Stimulated activated CD4-positive, alpha-beta T cell treated with anti-CD3 and anti-CD28 coated beads, Interleukin-2, amount 100 ng/mL, for 48 hours (primary cell): ENCODE measurements around the gene CES4A.
"Not testable (repeated sequence)": the region's sequence is repeated elsewhere in the genome, so short reads cannot be mapped to it uniquely, and the experiment has no call there.

Experiments used
- DNase-seq, 2 donors: peaks; one replicate each; pipeline ENCODE4 v3.0.0-alpha.2; 2020

CES4A gene

DNA sequence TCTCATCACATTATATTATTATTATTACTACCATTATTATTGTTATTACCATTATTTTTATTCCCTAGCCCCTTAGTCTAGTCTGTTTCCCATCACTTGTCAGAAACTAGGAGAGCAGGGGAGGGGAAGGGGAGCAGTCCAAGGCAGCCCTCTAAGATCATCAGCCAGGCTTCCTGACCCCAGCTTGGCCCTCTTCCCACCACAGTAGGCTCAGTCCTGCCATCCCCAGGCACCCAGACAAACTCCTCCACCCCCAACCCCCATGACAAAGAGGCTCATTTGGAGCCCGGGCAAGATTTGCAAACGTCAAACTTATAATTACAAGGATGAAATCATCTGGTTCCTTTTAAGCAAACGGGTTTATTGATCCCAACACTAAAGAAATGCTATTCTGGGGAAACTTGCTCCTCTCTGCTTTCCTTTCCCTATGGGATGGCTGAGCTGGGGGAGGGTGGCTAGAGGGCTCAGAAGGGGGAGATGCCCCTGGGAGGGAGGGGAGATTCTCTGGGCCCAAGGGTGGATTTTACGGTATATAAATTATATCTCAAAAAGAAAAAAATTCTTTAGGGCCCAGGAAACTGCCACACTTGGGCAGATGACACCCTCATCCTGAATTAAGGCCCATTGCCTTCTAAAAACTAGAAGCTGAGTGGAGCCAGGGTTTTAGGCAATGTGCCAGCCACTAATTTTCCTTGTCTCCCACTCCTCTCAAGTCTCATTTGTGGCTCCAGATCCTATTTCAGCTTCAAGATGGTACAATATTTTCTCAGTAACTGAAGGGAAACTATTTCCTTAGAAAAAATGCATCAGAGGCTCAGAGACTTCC is 36.2 kb downstream of the CES4A start:
- no peak for DNase-seq

DNA sequence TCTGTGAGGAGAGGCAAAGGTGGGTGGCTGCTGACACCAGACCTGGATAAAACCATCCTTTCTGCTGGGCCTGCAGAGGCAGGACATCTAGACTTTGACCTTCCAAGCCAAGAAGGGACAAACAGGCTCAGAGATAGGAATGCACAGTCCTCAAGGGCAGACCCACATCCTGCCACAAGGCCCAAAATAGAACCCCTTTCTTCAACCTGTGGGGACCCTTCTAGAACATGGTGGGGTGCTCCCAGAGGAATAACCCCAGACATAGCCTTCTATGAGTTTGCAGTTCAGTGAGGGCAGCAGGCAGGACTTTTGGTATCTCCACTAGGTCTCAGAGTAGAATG is 36.8 kb downstream of the CES4A start:
- DNase-seq, result no peak

DNA sequence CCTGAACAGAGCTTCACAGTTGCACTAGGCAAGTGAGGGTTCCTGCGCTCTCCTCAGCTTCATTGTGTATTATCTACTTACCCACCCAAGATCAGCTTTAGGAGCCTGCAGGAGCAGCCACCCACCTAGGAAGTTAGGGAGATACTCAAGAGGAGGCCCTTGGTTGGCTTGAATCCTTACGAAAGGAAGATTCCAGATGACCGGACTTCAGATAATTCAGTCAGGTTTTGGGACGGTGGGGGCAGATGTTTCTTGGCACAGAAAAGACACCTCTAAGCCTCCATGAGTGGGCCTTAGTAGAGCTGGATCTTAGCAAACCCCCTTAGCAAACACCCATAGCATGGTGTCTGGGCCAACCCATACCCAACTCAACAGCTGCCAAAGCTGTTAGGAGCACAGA is 38.2 kb downstream of the CES4A start:
- no peak for DNase-seq

DNA sequence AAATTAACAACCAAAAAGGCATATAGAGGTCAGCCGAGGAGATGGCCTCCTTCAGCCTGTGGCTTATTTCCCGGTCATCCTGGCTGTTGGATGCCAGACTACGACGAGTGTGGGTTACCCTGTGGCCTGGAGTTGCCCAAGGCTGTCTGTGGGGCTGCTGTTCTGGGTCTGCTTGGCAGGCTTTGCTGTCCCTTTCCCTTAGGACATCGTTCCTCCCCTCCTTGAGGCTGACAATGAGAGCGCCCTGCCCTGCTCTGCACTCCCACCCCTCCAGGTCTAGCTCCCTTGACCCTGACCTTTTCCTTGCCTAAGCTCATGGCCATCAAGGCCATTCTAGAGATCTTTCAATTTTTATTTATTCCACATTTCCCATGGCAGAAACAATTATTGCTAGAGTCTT is 38.7 kb downstream of the CES4A start:
- no peak for DNase-seq

DNA sequence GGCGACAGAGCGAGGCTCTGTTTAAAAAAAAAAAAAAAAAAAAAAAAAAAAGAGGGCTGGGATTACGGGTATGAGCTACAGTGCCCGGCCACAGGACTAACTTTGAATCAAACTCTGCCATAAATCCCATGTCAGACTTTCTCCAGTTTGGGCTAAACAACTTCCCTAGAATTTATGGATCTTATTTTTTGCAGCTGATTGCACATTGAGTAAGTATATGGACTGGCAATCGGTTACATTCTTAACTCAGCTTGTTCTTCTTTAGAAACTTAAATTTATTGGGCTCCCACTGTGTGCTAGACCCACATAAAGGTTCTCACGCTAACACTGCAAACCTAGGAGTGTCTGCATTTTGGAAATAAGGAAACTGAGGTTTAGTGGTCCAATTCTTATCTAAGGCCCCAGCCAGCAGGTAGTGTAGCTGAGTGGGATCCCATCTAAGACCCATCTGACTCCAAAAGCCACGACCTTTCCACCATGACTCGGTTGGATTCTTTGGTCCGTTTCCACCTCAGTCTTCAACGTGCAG is 39.8 kb downstream of the CES4A start:
- DNase-seq, result no peak

DNA sequence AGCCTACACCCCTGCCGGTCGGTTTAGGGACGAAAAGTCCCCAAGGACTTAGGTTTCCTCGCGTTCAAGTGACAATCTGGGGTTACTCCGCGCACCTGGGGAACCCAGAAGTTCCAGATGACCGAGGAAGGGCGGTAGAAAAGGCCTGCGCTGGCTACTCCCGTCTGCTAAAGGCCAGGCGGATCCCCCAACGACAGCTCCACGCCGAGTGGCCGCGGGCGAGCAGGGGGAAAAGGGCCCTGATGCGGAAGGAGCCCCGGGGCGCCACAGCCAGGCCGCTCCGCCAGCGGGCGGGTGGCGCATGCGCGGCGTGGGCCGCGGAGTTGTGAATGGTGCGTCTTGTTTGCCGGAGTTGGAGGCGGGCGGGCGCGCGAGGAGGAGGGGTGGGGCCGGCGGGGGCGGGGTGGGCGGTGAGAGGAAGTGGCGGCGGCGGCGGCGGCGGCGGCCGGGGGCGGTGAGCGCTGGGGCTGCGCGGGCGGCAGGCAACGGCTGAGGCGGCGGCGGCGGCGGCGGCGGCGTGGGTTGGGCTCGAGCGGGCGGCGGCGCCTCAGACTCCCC is 40.4 kb downstream of the CES4A start, which contains the start of gene CBFB:
Gene CBFB (plus strand): TSS at position 454 of the 558 bp plus-strand sequence. CDS start 259 bp downstream, outside the sequence.
- peak; percentile 87 to 90 for DNase-seq

DNA sequence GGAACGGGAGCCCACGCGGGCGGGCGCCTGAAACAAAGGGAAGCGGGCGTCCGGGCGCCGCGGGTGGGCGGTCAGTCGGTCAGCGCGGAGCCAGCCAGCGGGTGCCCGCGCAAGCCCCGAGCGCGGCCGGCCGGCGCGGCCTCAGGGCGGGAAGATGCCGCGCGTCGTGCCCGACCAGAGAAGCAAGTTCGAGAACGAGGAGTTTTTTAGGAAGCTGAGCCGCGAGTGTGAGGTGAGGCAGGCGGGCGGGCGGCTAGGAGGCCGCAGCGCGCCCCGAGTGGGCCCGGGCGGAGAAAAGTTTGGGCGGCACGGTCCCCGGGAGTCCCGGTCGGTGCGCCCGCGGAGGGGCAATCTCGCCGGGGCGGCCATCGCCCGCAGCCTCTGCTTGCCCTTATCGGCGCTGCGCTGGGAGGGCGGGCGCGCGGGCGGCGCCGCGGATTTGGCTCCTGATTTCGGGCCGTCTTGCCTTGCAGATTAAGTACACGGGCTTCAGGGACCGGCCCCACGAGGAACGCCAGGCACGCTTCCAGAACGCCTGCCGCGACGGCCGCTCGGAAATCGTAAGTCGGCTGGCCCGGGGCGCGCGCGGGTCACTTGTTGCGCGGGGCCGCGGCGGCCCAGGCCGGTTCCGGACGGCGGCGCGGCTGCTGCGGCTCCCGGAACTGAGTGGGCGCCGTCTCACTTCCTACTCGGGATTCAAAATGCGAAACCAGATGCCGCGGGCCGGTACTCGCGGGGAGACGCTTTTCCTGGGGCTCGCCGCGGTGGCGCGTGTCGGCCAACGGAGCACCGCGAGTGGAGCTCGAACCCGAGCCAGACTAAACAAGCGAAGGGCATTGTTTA is 41.1 kb downstream of the CES4A start:
- DNase-seq, result peak; percentile 44 to 53

DNA sequence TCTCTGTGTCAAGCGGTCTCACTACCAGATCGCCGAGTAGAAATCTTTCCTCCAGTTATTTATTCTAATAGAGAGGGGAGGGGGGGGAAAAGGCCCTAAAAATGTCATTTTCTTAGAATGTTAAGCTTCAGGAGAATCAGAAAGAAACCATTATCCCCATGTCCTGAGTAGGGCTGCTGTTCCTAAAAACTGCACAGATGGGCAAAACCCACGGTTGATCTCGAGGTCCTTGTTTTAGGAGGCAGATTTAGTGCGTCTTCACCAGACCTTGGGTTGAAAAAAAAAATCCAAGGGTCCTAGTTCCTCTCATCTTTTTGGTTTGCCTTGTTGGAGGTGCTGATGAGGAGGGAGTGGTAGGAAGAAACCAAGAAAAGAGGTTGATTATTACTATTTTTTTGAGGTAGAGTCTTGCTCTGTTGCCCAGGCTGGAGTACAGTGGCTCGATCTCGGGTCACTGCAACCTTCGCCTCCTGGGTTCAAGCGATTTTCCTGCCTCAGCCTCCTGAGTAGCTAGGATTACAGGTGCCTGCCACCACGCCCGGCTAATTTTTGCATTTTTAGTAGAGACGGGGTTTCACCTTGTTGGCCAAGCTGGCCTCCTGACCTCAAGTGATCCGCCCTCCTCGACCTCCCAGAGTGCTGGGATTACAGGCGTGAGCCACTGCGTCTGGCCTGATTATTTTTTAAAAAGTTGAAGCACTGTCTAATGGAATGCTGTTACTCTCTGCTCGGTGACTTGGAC is 42.0 kb downstream of the CES4A start:
- DNase-seq, result no peak

DNA sequence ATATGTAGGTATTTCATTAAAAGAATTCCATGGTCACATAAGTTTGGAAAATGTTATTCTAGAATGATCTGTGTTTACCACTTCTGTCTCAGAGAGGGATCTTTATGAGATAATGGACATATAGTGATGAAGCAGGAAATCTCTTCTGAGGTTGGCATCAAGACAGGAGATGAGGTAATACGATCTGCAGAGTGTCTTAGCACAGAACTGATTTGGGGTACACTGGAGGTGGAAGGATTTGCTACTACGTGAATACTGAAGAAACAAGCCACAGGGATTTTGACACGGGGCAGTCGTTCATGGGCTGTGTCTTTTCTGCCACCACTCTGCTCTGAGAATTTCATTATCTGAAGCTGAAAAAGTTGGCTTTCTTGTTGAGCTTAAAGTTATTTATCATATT is 46.1 kb downstream of the CES4A start:
- DNase-seq, result no peak

DNA sequence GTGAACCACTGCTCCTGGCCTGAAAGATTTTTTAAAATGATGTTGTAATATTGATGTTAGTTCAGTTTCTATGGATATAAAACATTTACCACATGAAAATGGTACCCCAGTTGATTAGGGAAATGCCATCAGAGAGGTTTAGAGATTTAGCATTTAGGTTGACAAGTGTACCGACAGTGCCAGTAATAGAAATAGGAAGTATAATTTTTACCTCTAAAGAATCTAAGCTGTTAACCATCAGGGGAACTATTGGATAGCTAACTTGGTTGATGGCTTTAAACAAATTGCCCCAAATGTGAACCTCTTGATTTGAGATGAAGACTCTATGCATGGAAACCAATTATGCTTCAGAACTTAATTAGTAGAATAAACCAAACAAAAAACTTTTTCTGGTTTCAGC is 47.0 kb downstream of the CES4A start:
- no peak for DNase-seq

DNA sequence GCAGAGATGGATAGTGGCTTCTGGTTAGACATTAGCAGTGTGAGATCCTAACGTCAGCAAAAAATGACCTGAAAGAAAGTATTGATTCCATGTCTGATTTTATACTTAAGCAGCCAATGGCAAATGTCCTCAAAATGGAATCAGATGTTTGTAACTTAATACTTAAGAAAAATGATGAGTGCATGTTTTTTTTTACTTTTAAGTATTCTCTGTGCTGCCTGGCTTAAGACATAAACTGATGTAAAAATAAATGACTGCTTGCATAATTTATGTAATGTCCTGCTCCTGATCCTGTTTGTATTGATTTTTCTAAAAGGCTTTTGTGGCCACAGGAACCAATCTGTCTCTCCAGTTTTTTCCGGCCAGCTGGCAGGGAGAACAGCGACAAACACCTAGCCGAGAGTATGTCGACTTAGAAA is 47.9 kb downstream of the CES4A start:
- DNase-seq, result no peak

DNA sequence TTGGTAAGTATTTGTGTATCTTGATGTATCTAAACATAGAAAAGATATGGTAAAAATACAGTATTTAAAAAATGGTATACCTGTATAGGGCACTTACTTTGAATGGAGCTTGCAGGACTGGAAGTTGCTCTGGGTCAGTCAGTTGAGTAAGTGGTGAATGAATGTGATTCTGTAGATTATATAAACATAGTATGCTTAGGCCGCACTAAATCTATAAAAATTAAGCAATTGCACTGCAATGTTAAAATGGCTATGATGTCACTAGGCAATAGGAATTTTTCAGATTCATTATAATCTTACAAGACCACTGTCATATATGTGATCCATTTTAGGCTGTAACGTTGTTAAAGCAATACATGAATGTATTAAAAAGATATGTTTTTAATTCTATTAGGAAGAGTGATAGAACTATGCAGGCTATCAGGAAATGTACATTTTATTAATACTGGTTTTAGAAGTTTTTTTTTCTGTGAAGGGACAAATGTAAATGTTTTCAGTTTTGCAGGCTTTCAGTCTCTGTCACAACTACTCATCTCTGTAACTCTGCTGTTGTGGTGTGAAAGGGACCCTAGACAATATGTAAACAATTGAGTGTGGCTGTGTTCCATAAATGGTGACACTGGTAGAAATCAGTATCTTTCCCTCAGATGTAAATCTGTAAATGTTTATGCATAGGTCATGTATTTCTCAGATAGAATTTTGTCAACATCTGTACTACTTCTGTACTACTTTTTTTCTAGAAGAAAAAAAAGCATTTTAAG is 51.1 kb downstream of the CES4A start:
- DNase-seq, result no peak

DNA sequence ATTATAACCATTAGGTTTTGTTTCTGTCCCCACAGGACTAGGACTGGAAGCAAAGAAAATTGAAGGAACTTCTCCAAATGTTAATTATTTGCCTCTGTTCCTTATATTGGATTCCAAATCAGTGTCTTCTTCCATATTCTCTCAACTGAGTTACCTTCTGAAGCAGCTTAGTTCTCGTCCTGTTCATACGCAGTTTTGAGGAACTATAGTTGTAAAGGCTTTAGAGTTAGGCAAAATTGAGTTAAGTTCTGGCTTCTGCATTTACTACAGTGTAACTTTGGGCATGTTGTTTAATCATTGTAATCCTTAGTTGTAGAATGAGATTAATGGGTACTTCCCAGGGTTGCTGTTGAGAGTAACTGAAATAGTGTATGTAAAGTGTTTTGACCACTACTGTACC is 51.8 kb downstream of the CES4A start:
- DNase-seq, result no peak

DNA sequence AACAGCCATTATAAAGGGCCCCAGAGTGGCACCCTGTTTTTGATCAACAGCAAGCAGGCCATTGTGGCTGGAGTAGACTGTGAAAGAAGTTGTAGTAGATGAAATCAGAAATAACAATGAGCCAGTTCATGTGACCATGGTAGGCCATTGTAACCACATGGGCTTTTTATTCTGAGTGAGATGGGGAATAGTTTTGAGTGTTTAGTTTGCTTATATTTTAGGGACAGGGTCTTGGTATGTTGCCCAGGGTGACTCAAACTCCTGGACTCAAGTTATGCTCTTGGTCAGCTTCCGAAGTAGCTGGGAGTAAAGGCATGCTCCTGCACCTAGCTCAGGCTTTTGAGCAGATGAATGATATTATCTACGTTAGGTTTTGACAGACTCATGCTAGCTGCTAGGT is 52.5 kb downstream of the CES4A start:
- no peak for DNase-seq

DNA sequence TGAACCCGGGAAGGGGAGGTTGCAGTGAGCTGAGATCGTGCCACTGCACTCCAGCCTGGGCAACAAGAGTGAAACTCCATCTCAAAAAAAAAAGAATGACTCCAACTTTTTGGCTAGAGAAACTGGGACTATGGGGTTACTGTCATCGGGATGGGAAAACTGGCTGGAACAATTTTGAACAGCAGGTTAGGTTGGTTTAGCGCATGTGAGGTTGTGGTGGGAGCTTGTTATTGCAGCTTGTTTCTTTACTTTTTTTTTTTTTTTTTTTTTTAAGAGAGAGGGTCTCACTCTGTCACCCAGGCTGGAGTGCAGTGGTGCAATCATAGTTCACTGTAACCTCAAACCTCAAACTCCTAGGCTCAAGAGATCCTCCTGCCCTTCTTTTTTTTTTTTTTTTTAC is 53.1 kb downstream of the CES4A start:
- not testable (repeated sequence) for DNase-seq

DNA sequence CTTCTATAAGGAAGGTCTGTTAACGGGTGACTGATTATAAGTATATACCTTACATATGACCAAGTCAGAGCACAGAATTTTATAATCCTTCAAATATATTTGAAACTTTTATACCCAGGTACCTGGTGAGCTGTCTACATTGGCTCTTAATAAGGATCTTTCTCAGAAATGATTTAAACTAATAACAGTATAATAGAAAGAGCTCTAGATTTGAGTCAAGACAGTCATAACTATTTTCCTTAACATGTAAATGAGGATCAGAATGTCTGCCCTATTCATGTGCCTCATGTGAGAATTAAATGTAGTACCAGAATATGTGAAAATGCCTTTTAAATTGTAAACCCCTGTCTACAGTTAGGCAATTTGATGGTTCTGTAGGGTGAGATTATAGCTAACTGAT is 55.0 kb downstream of the CES4A start:
- DNase-seq, result no peak

DNA sequence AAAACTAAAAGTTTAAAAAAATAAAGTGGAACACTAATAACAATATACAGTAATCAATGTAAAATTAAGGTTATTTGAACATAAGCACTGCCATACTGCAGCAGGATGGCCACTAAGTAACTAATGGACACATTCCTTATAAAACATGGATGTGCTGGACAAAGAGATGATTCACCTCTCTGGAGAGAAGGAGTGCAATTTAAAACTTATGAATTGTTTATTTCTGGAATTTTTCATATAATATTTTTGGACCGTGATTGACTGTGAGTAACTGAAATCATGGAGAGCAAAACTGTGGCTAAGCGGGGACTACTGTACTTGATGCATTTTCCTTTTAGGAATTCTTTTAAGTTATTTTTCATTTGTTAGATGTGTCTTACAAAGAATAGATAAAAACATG is 62.4 kb downstream of the CES4A start:
- no peak for DNase-seq

DNA sequence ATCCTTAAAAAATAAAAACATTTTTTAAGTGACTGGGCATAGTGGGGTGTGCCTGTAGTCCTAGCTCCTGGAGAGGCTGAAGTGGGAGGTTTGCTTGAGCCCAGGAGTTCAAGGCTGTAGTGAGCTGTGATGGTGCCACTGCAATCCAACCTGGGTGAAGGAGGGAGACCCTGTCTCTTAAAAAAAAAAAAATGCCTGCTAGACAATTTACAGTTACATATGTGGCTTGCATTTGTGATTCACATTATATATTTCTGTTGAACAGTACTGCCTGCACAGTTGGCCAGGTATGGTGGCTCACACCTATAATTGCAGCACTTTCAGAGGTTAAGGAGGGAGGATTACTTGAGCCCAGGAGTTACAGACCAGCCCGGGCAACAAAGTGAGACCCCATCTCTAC is 64.0 kb downstream of the CES4A start:
- no peak for DNase-seq

DNA sequence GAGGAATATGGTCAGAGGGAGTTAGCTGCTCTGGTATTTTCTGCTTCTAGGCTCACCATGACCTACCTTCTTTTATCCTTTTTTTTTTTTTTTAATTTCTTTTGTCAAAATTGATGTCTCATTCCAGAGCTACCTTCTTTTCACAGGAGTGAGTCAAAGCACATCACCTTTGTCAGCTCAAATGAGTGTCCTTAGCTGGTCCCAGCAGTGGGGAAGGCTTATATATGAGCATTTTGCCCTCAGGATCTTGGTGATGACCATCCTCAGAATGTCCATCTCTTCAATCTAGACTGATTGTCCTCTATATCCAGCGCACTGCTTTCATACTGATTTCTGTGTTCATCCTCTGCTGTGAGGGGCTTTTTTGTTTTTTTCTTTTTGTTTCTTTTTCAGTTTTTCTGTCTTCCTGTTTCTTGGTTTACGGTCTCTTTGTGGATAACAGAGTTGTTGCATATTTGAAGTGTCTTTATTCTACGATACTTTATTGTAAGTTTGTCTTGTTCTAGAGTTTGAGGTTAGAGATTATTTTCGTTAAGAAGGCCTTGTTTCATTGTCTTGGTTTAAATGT is 65.5 kb downstream of the CES4A start:
- DNase-seq, result no peak

DNA sequence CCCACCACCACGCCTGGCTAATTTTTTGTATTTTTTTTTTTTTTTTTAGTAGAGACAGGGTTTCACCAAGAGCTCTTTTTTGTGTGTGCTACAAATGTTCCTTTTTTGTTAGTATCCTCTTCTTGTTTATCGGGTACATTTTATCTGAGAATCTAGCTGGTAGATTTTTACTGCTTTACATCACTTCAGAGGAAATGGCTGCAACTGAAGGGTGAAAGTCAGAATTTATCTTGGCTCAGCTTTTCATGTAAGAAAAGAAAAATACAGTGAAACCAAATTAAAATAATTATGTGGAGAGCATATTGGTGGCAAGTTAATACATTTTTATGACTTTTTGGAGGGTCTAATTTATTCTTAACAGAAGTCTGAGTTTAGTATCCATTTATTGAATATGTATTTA is 66.5 kb downstream of the CES4A start:
- no peak for DNase-seq

DNA sequence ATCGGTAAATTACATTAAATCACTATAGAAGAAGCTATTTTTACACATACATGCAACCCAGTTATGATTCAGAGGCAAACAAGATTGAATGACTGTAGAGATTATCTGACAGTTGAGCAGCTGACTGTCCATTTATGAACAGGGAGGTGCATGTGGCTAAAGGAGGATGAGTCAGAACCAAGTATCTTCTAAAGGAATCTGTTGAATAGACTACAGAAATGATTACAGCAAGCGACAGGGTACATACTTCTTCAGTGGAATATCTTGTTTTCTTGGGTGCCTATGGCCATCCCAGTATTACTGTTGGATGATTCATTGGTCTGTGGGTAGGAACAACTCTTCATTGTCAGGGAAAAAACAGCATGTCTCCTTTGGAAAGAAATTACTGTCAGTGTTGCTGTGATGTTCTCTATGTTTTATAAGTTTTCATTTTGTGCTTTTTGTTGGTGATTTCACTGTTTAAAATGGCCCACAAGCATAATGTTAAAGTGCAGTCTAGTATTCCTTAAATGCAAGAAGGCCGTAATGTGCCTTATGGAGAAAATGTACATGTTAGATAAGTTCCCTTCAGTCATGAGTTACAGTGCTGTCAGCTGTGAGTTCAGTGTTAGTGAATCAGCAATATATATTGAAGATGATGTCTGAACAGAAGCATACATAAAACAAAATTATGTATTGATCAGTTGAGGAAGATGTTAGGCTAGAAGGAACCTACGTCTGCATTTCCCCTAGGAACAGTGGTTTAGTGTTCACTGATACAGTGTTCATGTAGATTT is 67.5 kb downstream of the CES4A start:
- no peak for DNase-seq
